ENCODE results near the gene SYTL5. TPM values are rescaled to one million over a fixed set of nuclear protein-coding genes. Genes with fewer than 3 reads are reported as not detected.

The SYTL5 gene
- total RNA-seq, 4 donors from 2014 or later = 0.15 to 0.79 (median 0.42) TPM; not detected in 1

DNA sequence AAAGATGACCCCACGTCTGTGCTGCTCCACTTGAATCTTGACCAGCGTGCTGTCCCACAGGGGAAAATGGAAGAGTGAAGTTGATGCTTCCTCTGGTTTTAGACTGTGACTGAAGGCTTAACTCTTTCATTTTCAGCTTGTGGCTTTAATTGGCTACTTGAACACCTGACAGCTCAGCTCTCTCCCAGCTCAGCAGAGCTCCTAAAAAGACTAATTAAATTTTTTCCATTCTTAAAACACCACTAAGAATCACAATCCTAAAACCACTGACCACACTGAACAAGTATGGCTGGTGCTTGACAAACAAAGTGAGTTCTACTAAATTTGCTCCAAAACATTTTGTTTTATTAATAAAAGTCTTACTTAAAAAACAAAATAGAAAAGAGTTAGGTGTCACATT is 142.7 kb downstream of the SYTL5 start:
- no peak for DNase-seq (ENCODE audit: low spot score in 2 of 2)
- TF ChIP-seq POLR2A (IDR thresholded peaks at IDR 0.05) = no peak
- no peak for TF ChIP-seq CTCF (IDR thresholded peaks at IDR 0.05)
- 89 to 91% methylated on average over 2 of the region's 2 CpGs for WGBS, 2 donors
- intact Hi-C loops (cut with DNase I; ENCODE audit: low total_unique reads) = loop anchor here (10.0 kb wide), 1 partner anchor 194 kb away; no protein-coding TSS in a partner anchor
- no peak overlapping the region for H3K4me3 ChIP-seq (ENCODE audit: low read depth, poor library complexity, severe bottlenecking)

GRCh38 chrX:38150993-38151392 is 144.6 kb downstream of the SYTL5 start:
- H3K4me3 ChIP-seq (ENCODE audit: low read depth, poor library complexity, severe bottlenecking) = no peak overlapping the region
- DNase-seq (ENCODE audit: low spot score in 2 of 2) = no peak
- TF ChIP-seq CTCF (IDR thresholded peaks at IDR 0.05) (no peak), POLR2A (IDR thresholded peaks at IDR 0.05) (no peak)
- intact Hi-C loops (cut with DNase I; ENCODE audit: low total_unique reads) = no loop called here
- 77 to 86% methylated on average over 4 of the region's 4 CpGs for WGBS, 2 donors

DNA sequence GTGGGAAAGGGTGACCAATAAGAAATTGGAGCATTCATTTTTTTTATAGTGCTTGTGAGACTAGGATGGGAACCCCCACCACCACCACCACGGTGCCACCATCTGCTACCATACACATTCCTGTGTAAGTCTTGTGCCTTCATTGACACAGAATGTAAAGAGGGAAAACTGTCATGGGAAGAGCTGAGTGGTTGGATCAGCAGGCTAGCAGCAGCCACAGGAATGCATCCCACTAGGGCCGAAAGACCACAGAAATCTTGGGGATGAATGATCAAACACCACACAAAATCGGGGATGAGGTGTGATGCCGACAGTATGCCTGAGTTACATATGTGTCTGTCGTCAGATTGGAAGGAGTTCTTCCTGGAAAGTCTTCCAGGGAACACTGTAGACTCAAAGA is 145.1 kb downstream of the SYTL5 start:
- TF ChIP-seq CTCF (IDR thresholded peaks at IDR 0.05) (no peak), POLR2A (IDR thresholded peaks at IDR 0.05) (no peak)
- DNase-seq (ENCODE audit: low spot score in 2 of 2) = no peak
- H3K4me3 ChIP-seq (ENCODE audit: low read depth, poor library complexity, severe bottlenecking) = no peak overlapping the region
- intact Hi-C loops (cut with DNase I; ENCODE audit: low total_unique reads) = no loop called here
- WGBS, 2 donors = 64 to 82% methylated on average over 5 of the region's 5 CpGs

DNA sequence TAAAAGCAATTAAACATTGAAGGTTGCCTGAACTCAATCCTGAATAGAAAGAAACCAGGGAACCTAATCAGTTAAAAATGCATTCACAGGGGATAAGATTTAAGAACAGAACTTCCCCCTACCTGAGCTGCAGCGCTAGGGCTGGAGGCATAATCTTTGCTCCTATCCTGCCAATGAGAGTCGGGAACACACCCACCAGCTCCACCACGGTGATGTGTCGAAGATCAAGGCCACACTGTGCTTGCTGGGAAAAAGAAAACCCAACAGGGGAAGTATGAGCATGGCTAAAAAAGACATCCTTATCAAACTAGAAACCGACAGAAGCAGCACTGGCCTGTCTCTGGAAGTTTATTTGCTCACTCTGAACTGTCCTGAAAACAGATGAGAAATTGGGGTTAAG is 148.0 kb downstream of the SYTL5 start:
- intact Hi-C loops (cut with DNase I; ENCODE audit: low total_unique reads) = no loop called here
- WGBS, 2 donors = 59 to 81% methylated on average over 5 of the region's 5 CpGs
- no peak overlapping the region for H3K4me3 ChIP-seq (ENCODE audit: low read depth, poor library complexity, severe bottlenecking)
- TF ChIP-seq CTCF (IDR thresholded peaks at IDR 0.05) (no peak), POLR2A (IDR thresholded peaks at IDR 0.05) (no peak)
- no peak for DNase-seq (ENCODE audit: low spot score in 2 of 2)

- WGBS, 2 donors = 39 to 53% methylated on average over 2 of the region's 2 CpGs
Measured at GRCh38 chrX:38154818-38155217, 148.5 kb downstream of the SYTL5 start.

More at GRCh38 chrX:38154818-38155217, 148.5 kb downstream of the SYTL5 start:
- TF ChIP-seq POLR2A (IDR thresholded peaks at IDR 0.05) (no peak), CTCF (IDR thresholded peaks at IDR 0.05) (no peak)
- DNase-seq (ENCODE audit: low spot score in 2 of 2) = no peak
- intact Hi-C loops (cut with DNase I; ENCODE audit: low total_unique reads) = no loop called here
- no peak overlapping the region for H3K4me3 ChIP-seq (ENCODE audit: low read depth, poor library complexity, severe bottlenecking)
